GM12875 (cell line): ENCODE data around the gene DNAJC3.
"Not testable (repeated sequence)": the region's sequence is repeated elsewhere in the genome, so short reads cannot be mapped to it uniquely, and the experiment has no call there.

Experiments
- H3K4me3 ChIP-seq: one replicate; pipeline ENCODE4 v1.5.1; 2011; ENCODE audit warnings: low read depth, low read length, control low read depth
- TF ChIP-seq, protein P1 (sequence below): IDR thresholded peaks from 2 replicates; pipeline ENCODE4 v1.5.1; 2011; ENCODE audit warnings: low read depth, mild to moderate bottlenecking, control low read depth, inconsistent platforms, low read length, moderate library complexity, borderline replicate concordance; ENCODE audit not compliant: insufficient read depth

DNAJC3 gene

DNA sequence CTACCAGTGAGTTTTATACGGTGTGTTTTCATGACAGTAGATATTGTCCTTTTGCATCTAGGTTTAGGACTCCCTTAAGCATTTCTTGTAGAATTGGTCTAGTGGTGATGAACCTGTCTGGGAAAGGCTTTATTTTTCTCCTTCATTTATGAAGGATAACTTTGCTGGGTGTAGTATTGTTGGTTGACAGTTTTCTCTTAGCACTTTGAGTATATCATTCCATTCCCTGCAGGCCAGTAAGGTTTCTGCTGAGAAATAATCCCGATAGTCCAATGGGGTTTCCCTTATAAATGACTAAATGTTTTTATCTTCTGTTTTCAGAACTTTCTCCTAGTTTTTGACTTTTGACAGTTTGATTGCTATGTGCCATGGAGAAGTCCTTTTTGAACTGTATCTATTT lies 57.2 kb downstream of the DNAJC3 start:
- TF ChIP-seq, protein P1, sequence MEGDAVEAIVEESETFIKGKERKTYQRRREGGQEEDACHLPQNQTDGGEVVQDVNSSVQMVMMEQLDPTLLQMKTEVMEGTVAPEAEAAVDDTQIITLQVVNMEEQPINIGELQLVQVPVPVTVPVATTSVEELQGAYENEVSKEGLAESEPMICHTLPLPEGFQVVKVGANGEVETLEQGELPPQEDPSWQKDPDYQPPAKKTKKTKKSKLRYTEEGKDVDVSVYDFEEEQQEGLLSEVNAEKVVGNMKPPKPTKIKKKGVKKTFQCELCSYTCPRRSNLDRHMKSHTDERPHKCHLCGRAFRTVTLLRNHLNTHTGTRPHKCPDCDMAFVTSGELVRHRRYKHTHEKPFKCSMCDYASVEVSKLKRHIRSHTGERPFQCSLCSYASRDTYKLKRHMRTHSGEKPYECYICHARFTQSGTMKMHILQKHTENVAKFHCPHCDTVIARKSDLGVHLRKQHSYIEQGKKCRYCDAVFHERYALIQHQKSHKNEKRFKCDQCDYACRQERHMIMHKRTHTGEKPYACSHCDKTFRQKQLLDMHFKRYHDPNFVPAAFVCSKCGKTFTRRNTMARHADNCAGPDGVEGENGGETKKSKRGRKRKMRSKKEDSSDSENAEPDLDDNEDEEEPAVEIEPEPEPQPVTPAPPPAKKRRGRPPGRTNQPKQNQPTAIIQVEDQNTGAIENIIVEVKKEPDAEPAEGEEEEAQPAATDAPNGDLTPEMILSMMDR: no peak
- no peak overlapping the region for H3K4me3 ChIP-seq

DNA sequence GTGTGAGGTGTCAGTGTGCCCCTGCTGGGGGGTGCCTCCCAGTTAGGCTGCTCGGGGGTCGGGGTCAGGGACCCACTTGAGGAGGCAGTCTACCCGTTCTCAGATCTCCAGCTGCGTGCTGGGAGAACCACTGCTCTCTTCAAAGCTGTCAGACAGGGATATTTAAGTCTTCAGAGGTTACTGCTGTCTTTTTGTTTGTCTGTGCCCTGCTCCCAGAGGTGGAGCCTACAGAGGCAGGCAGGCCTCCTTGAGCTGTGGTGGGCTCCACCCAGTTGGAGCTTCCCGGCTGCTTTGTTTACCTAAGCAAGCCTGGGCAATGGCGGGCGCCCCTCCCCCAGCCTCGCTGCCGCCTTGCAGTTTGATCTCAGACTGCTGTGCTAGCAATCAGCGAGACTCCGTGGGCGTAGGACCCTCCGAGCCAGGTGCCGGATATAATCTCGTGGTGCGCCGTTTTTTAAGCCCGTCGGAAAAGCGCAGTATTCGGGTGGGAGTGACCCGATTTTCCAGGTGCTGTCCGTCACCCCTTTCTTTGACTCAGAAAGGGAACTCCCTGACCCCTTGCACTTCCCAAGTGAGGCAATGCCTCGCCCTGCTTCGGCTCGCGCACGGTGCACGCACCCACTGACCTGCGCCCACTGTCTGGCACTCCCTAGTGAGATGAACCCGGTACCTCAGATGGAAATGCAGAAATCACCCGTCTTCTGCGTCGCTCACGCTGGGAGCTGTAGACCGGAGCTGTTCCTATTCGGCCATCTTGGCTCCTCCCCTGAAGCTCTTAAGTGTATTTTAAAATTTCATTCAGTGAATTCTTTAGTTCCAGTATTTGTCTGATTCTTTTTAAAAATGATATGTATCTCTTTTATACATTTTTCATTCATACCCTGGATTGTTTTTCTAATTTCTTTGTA lies 63.4 kb downstream of the DNAJC3 start:
- not testable (repeated sequence) for H3K4me3 ChIP-seq

GRCh38 chr13:95740979-95741320 lies 64.0 kb downstream of the DNAJC3 start:
- TF ChIP-seq, protein P1: no peak
- H3K4me3 ChIP-seq: no peak overlapping the region

DNA sequence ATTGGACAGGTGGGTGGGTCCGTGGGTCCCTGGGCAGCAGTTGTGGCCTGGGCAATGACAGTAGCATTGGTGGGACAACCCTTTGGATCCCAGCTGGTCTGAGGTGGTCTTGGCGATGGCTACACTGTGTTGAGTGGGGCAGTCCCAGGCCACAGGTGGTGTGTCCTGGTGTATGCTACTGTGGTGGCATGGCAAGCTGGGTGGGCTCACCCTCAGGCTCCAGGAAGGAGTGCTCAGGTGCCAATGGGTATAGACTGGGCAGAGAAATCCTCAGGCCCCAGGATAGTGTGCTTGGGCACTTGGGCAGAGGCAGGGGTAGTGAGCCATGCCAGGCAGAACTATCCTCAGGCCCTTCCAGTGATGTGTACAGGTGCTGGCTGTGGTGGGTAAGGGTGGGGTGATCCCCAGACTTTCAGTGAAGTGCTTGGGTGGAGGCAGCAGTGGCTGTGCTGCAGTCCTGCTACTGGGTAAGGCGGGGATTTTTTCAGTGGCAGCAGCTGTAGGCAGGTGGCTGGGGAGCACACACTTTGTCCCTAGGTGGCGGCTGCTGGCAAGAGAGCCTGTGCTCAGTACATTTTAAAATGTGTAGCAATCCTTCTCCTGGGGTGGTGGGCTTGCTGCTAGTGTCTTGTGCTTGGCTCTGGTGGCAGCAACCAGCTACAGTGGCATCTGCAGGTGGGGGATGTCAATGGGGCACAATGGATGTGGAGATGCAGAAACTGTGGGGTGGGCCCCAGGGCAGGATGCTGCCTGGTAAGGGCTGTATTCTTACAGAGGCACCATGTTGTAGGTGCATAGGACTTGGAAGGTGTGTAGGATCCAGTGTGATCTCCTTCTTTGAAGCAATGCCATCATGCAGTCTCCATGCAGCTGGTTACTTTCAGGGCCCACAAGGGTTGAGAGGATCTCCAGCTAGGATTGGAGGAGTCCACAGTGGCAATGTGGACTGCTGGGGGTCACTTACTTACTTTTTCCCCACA lies 64.9 kb downstream of the DNAJC3 start:
- H3K4me3 ChIP-seq: no peak overlapping the region
- TF ChIP-seq, protein P1: no peak

GRCh38 chr13:95743192-95743591 lies 66.3 kb downstream of the DNAJC3 start:
- TF ChIP-seq, protein P1: no peak

GRCh38 chr13:95745289-95745688 lies 68.3 kb downstream of the DNAJC3 start:
- no peak overlapping the region for H3K4me3 ChIP-seq
- TF ChIP-seq, protein P1: no peak

More at GRCh38 chr13:95743192-95743591, 66.3 kb downstream of the DNAJC3 start:
- no peak overlapping the region for H3K4me3 ChIP-seq

- no peak overlapping the region for H3K4me3 ChIP-seq
- TF ChIP-seq, protein P1: no peak
Measured at GRCh38 chr13:95745752-95746151, 68.8 kb downstream of the DNAJC3 start.
